ENCODE results near the gene AFF2.

Gene AFF2

GRCh38 chrX:148523303-148524080, 23.1 kb downstream of the AFF2 start:
- DNase-seq (ENCODE audit: insufficient read length, low spot score) = no peak

GRCh38 chrX:148530464-148531077, 30.2 kb downstream of the AFF2 start:
- no peak for DNase-seq (ENCODE audit: insufficient read length, low spot score)
- TF ChIP-seq SPI1 (IDR thresholded peaks at IDR 0.05; ENCODE audit: low read depth, low read length) (no peak), POLR2AphosphoS5 (IDR thresholded peaks at IDR 0.05; ENCODE audit: low read depth, low read length) (no peak), POLR2A (IDR thresholded peaks at IDR 0.05; ENCODE audit: low read depth, low read length) (no peak), TAF1 (IDR thresholded peaks at IDR 0.05; ENCODE audit: low read depth, low read length) (no peak), PAX5 (IDR thresholded peaks at IDR 0.05; ENCODE audit: insufficient read depth, low read length, severe bottlenecking) (no peak), POU2F2 (IDR thresholded peaks at IDR 0.05; ENCODE audit: low read depth, low read length) (no peak)
- FAIRE-seq = no peak

More at GRCh38 chrX:148523303-148524080, 23.1 kb downstream of the AFF2 start:
- no peak for TF ChIP-seq PAX5 (IDR thresholded peaks at IDR 0.05; ENCODE audit: insufficient read depth, low read length, severe bottlenecking)
- TF ChIP-seq TAF1 (IDR thresholded peaks at IDR 0.05; ENCODE audit: low read depth, low read length) = no peak
- TF ChIP-seq POU2F2 (IDR thresholded peaks at IDR 0.05; ENCODE audit: low read depth, low read length) = no peak
- TF ChIP-seq POLR2A (IDR thresholded peaks at IDR 0.05; ENCODE audit: low read depth, low read length) = no peak
- no peak for TF ChIP-seq POLR2AphosphoS5 (IDR thresholded peaks at IDR 0.05; ENCODE audit: low read depth, low read length)
- no peak for TF ChIP-seq SPI1 (IDR thresholded peaks at IDR 0.05; ENCODE audit: low read depth, low read length)
- FAIRE-seq = no peak

DNA sequence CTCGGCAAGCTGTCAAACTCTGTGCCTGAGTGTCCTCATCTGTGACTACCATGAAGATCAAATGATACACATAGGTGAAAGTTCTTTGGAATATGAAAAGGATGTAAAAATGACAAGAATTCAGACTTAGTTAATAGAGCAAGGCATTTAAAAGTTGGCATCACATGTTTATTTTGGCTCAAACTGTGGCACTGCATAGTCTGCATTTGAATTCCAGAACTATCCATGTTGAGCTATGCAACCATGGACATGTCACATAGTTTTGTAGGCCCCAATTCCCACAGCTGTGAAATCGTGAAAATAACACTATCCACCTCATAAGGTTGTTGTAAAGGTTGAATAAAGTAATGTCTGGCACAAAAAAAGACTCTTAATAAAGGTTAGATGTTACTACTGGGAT, 33.9 kb downstream of the AFF2 start:
- no peak for FAIRE-seq
- no peak for TF ChIP-seq TAF1 (IDR thresholded peaks at IDR 0.05; ENCODE audit: low read depth, low read length)
- no peak for TF ChIP-seq POLR2AphosphoS5 (IDR thresholded peaks at IDR 0.05; ENCODE audit: low read depth, low read length)
- no peak for TF ChIP-seq POLR2A (IDR thresholded peaks at IDR 0.05; ENCODE audit: low read depth, low read length)
- no peak for TF ChIP-seq POU2F2 (IDR thresholded peaks at IDR 0.05; ENCODE audit: low read depth, low read length)
- TF ChIP-seq PAX5 (IDR thresholded peaks at IDR 0.05; ENCODE audit: insufficient read depth, low read length, severe bottlenecking) = no peak
- no peak for TF ChIP-seq SPI1 (IDR thresholded peaks at IDR 0.05; ENCODE audit: low read depth, low read length)
- no peak for DNase-seq (ENCODE audit: insufficient read length, low spot score)

DNA sequence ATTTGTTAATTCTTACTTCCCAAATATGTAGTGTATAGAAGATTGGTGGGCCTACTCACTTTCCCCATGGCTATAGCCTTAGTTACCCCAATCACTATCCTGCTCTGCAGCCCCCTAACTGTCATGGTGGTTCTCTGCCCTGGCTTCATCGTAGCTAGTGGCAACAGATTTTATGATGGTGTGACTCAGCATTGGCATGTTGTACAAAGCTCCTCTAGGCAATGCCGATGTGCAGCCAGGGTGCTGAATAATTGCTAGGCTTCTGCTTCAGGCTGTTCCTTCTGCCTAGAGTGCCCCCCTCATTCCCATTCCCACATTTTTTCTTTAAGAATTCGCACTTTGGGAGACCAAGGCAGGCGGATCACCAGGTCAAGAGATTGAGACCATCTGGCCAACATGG, 35.2 kb downstream of the AFF2 start:
- DNase-seq (ENCODE audit: insufficient read length, low spot score) (no peak), FAIRE-seq (no peak)
- TF ChIP-seq SPI1 (IDR thresholded peaks at IDR 0.05; ENCODE audit: low read depth, low read length) (no peak), POLR2AphosphoS5 (IDR thresholded peaks at IDR 0.05; ENCODE audit: low read depth, low read length) (no peak), TAF1 (IDR thresholded peaks at IDR 0.05; ENCODE audit: low read depth, low read length) (no peak), POU2F2 (IDR thresholded peaks at IDR 0.05; ENCODE audit: low read depth, low read length) (no peak), POLR2A (IDR thresholded peaks at IDR 0.05; ENCODE audit: low read depth, low read length) (no peak), PAX5 (IDR thresholded peaks at IDR 0.05; ENCODE audit: insufficient read depth, low read length, severe bottlenecking) (no peak)

DNA sequence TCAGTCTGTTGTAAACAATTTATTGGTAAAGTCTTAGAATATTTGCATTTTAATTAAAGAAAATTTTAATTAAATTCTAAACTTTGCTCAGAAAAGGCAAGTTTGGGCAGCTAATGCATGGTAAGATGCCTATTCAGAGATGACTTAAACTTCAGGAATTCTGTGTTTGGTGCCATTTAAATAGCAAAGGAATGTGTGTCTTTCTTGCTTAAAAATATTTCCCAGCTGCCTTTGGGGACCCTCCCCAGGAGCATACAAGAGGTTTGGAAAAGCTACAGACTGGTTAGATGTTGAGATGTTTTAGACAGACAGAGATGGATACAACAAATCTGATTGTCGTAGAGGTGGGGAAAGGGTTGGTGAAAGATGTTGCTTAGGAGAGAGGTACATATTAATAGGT, 36.5 kb downstream of the AFF2 start:
- no peak for FAIRE-seq
- TF ChIP-seq TAF1 (IDR thresholded peaks at IDR 0.05; ENCODE audit: low read depth, low read length) = no peak
- TF ChIP-seq SPI1 (IDR thresholded peaks at IDR 0.05; ENCODE audit: low read depth, low read length) = no peak
- TF ChIP-seq POLR2AphosphoS5 (IDR thresholded peaks at IDR 0.05; ENCODE audit: low read depth, low read length) = no peak
- no peak for TF ChIP-seq POLR2A (IDR thresholded peaks at IDR 0.05; ENCODE audit: low read depth, low read length)
- no peak for TF ChIP-seq POU2F2 (IDR thresholded peaks at IDR 0.05; ENCODE audit: low read depth, low read length)
- no peak for TF ChIP-seq PAX5 (IDR thresholded peaks at IDR 0.05; ENCODE audit: insufficient read depth, low read length, severe bottlenecking)
- no peak for DNase-seq (ENCODE audit: insufficient read length, low spot score)

DNA sequence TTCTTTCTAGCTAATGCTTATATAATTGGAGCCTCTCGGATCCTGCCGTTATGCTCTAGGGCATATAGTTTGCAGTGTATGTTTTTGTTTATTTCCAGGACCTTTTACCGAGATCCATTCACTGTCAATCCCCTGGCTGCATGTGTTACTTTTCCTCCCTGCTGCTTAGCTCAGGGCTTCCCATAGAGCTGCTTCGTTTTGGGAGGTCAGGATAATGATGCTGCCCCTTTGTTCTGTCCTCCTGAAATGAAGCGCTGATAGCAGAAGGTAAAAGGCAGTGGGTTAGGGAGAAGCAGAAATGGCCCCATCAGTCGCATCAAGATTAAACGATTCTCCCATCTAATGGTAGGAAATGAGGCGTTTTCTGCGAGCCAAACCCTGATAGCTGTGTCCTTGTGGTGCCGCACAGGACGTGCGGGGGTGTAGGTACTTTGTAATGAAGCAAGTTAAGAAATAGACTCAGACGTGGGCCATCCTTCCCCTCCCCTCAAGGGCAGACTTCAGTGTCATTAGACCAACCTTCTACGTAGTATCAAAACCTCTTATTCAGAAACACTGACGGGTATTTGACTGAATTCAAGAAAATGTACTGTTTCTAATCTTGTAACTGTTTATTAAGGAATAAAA, 37.3 kb downstream of the AFF2 start:
- TF ChIP-seq TAF1 (IDR thresholded peaks at IDR 0.05; ENCODE audit: low read depth, low read length) (no peak), POLR2AphosphoS5 (IDR thresholded peaks at IDR 0.05; ENCODE audit: low read depth, low read length) (no peak), POLR2A (IDR thresholded peaks at IDR 0.05; ENCODE audit: low read depth, low read length) (no peak), POU2F2 (IDR thresholded peaks at IDR 0.05; ENCODE audit: low read depth, low read length) (no peak), SPI1 (IDR thresholded peaks at IDR 0.05; ENCODE audit: low read depth, low read length) (no peak), PAX5 (IDR thresholded peaks at IDR 0.05; ENCODE audit: insufficient read depth, low read length, severe bottlenecking) (no peak)
- FAIRE-seq (no peak), DNase-seq (ENCODE audit: insufficient read length, low spot score) (no peak)

- no peak for DNase-seq (ENCODE audit: insufficient read length, low spot score)
- no peak for FAIRE-seq
These were observed 38.2 kb downstream of the AFF2 start for GRCh38 chrX:148538582-148538981.

GRCh38 chrX:148540114-148540513, 39.7 kb downstream of the AFF2 start:
- FAIRE-seq = no peak
- DNase-seq (ENCODE audit: insufficient read length, low spot score) = no peak
- TF ChIP-seq POLR2AphosphoS5 (IDR thresholded peaks at IDR 0.05; ENCODE audit: low read depth, low read length) (no peak), TAF1 (IDR thresholded peaks at IDR 0.05; ENCODE audit: low read depth, low read length) (no peak), SPI1 (IDR thresholded peaks at IDR 0.05; ENCODE audit: low read depth, low read length) (no peak), PAX5 (IDR thresholded peaks at IDR 0.05; ENCODE audit: insufficient read depth, low read length, severe bottlenecking) (no peak), POU2F2 (IDR thresholded peaks at IDR 0.05; ENCODE audit: low read depth, low read length) (no peak), POLR2A (IDR thresholded peaks at IDR 0.05; ENCODE audit: low read depth, low read length) (no peak)

More at GRCh38 chrX:148538582-148538981, 38.2 kb downstream of the AFF2 start:
- no peak for TF ChIP-seq PAX5 (IDR thresholded peaks at IDR 0.05; ENCODE audit: insufficient read depth, low read length, severe bottlenecking)
